ENCODE results near the gene ATIC. TPM values are rescaled to one million over a fixed set of nuclear protein-coding genes. Genes with fewer than 3 reads are reported as not detected.
A peak's percentile ranks its signal among the peaks of the same experiment; 100 is the strongest.

ATIC gene
- polyA plus RNA-seq, 4 donors: 71.6 to 138 (median 104) TPM

GRCh38 chr2:215272918-215273317, 38.9 kb upstream of the ATIC start:
- H3K27ac ChIP-seq (ENCODE audit: low read depth in 1 of 3, low read length in 2 of 3): no peak overlapping the region
- DNase-seq (no peak), FAIRE-seq (no peak)
- no peaks in the 10 kb centered on the region for H3K4me1 ChIP-seq (ENCODE audit: control insufficient read depth in 3 of 3, insufficient read depth in 2 of 3, low read depth in 1 of 3, low read length in 2 of 3)
- no peaks in the 10 kb centered on the region for H3K36me3 ChIP-seq (ENCODE audit: control insufficient read depth in 3 of 3, insufficient read depth in 2 of 3, low read depth in 1 of 3, low read length in 3 of 3)
- no peak overlapping the region for H3K4me3 ChIP-seq (ENCODE audit: low read depth in 1 of 3, low read length in 3 of 3)
- H3K27me3 ChIP-seq (ENCODE audit: control insufficient read depth in 3 of 3, insufficient read depth in 3 of 3, low read length in 3 of 3): peaks cover 0 to 1% (median 0%) of the 10 kb centered on the region in 3 donors
- H3K9me3 ChIP-seq (ENCODE audit: control insufficient read depth in 2 of 2, insufficient read depth in 1 of 2, low read depth in 1 of 2, low read length in 1 of 2): no peaks in the 10 kb centered on the region
- WGBS, 3 donors: 82 to 84% (median 83%) methylated on average over 3 of the region's 3 CpGs

- FAIRE-seq: no peak
- H3K27me3 ChIP-seq (ENCODE audit: control insufficient read depth in 3 of 3, insufficient read depth in 3 of 3, low read length in 3 of 3): peaks cover 0 to 1% (median 0%) of the 10 kb centered on the region in 3 donors
- H3K36me3 ChIP-seq (ENCODE audit: control insufficient read depth in 3 of 3, insufficient read depth in 2 of 3, low read depth in 1 of 3, low read length in 3 of 3): no peaks in the 10 kb centered on the region
- no peak overlapping the region for H3K27ac ChIP-seq (ENCODE audit: low read depth in 1 of 3, low read length in 2 of 3)
- H3K4me3 ChIP-seq (ENCODE audit: low read depth in 1 of 3, low read length in 3 of 3): no peak overlapping the region
- H3K9me3 ChIP-seq (ENCODE audit: control insufficient read depth in 2 of 2, insufficient read depth in 1 of 2, low read depth in 1 of 2, low read length in 1 of 2): no peaks in the 10 kb centered on the region
- WGBS, 3 donors: 38 to 65% (median 45%) methylated on average over 7 of the region's 7 CpGs
- peak in 1 of 2 donors; percentile 11 for DNase-seq
- H3K4me1 ChIP-seq (ENCODE audit: control insufficient read depth in 3 of 3, insufficient read depth in 2 of 3, low read depth in 1 of 3, low read length in 2 of 3): no peaks in the 10 kb centered on the region
Observed at GRCh38 chr2:215274829-215275228, 37.0 kb upstream of the ATIC start.

GRCh38 chr2:215275824-215276223, 36.0 kb upstream of the ATIC start:
- FAIRE-seq (no peak), DNase-seq (no peak)
- Histone ChIP-seq H3K4me1 (ENCODE audit: control insufficient read depth in 3 of 3, insufficient read depth in 2 of 3, low read depth in 1 of 3, low read length in 2 of 3) (no peaks in the 10 kb centered on the region), H3K4me3 (ENCODE audit: low read depth in 1 of 3, low read length in 3 of 3) (no peak overlapping the region), H3K27me3 (ENCODE audit: control insufficient read depth in 3 of 3, insufficient read depth in 3 of 3, low read length in 3 of 3) (peaks cover 0 to 1% (median 0%) of the 10 kb centered on the region in 3 donors), H3K27ac (ENCODE audit: low read depth in 1 of 3, low read length in 2 of 3) (no peak overlapping the region), H3K9me3 (ENCODE audit: control insufficient read depth in 2 of 2, insufficient read depth in 1 of 2, low read depth in 1 of 2, low read length in 1 of 2) (no peaks in the 10 kb centered on the region), H3K36me3 (ENCODE audit: control insufficient read depth in 3 of 3, insufficient read depth in 2 of 3, low read depth in 1 of 3, low read length in 3 of 3) (no peaks in the 10 kb centered on the region)
- 71 to 78% (median 74%) methylated on average over 4 of the region's 4 CpGs for WGBS, 3 donors

GRCh38 chr2:215277944-215278343, 33.9 kb upstream of the ATIC start:
- DNase-seq (no peak), FAIRE-seq (no peak)
- no peak overlapping the region for H3K4me3 ChIP-seq (ENCODE audit: low read depth in 1 of 3, low read length in 3 of 3)
- H3K27me3 ChIP-seq (ENCODE audit: control insufficient read depth in 3 of 3, insufficient read depth in 3 of 3, low read length in 3 of 3): peaks cover 0 to 1% (median 0%) of the 10 kb centered on the region in 3 donors
- H3K9me3 ChIP-seq (ENCODE audit: control insufficient read depth in 2 of 2, insufficient read depth in 1 of 2, low read depth in 1 of 2, low read length in 1 of 2): no peaks in the 10 kb centered on the region
- H3K4me1 ChIP-seq (ENCODE audit: control insufficient read depth in 3 of 3, insufficient read depth in 2 of 3, low read depth in 1 of 3, low read length in 2 of 3): no peaks in the 10 kb centered on the region
- no peaks in the 10 kb centered on the region for H3K36me3 ChIP-seq (ENCODE audit: control insufficient read depth in 3 of 3, insufficient read depth in 2 of 3, low read depth in 1 of 3, low read length in 3 of 3)
- no peak overlapping the region for H3K27ac ChIP-seq (ENCODE audit: low read depth in 1 of 3, low read length in 2 of 3)
- WGBS, 3 donors: 57 to 81% (median 67%) methylated on average over 3 of the region's 3 CpGs

- FAIRE-seq: no peak
- Histone ChIP-seq H3K4me1 (ENCODE audit: control insufficient read depth in 3 of 3, insufficient read depth in 2 of 3, low read depth in 1 of 3, low read length in 2 of 3) (no peaks in the 10 kb centered on the region), H3K36me3 (ENCODE audit: control insufficient read depth in 3 of 3, insufficient read depth in 2 of 3, low read depth in 1 of 3, low read length in 3 of 3) (no peaks in the 10 kb centered on the region), H3K9me3 (ENCODE audit: control insufficient read depth in 2 of 2, insufficient read depth in 1 of 2, low read depth in 1 of 2, low read length in 1 of 2) (no peaks in the 10 kb centered on the region), H3K4me3 (ENCODE audit: low read depth in 1 of 3, low read length in 3 of 3) (no peak overlapping the region), H3K27me3 (ENCODE audit: control insufficient read depth in 3 of 3, insufficient read depth in 3 of 3, low read length in 3 of 3) (no peaks in the 10 kb centered on the region), H3K27ac (ENCODE audit: low read depth in 1 of 3, low read length in 2 of 3) (no peak overlapping the region)
- no peak for DNase-seq
Observed at GRCh38 chr2:215280326-215280725, 31.5 kb upstream of the ATIC start.

GRCh38 chr2:215283221-215283620, 28.6 kb upstream of the ATIC start:
- no peaks in the 10 kb centered on the region for H3K4me1 ChIP-seq (ENCODE audit: control insufficient read depth in 3 of 3, insufficient read depth in 2 of 3, low read depth in 1 of 3, low read length in 2 of 3)
- FAIRE-seq (no peak), DNase-seq (no peak)
- no peaks in the 10 kb centered on the region for H3K27me3 ChIP-seq (ENCODE audit: control insufficient read depth in 3 of 3, insufficient read depth in 3 of 3, low read length in 3 of 3)
- no peak overlapping the region for H3K27ac ChIP-seq (ENCODE audit: low read depth in 1 of 3, low read length in 2 of 3)
- WGBS, 3 donors: 50 to 80% (median 78%) methylated on average over 1 of the region's 1 CpG
- H3K36me3 ChIP-seq (ENCODE audit: control insufficient read depth in 3 of 3, insufficient read depth in 2 of 3, low read depth in 1 of 3, low read length in 3 of 3): no peaks in the 10 kb centered on the region
- H3K9me3 ChIP-seq (ENCODE audit: control insufficient read depth in 2 of 2, insufficient read depth in 1 of 2, low read depth in 1 of 2, low read length in 1 of 2): no peaks in the 10 kb centered on the region
- H3K4me3 ChIP-seq (ENCODE audit: low read depth in 1 of 3, low read length in 3 of 3): no peak overlapping the region

GRCh38 chr2:215286309-215286708, 25.6 kb upstream of the ATIC start:
- WGBS, 3 donors: 86 to 95% (median 93%) methylated on average over 2 of the region's 2 CpGs
- Histone ChIP-seq H3K4me3 (ENCODE audit: low read depth in 1 of 3, low read length in 3 of 3) (no peak overlapping the region), H3K9me3 (ENCODE audit: control insufficient read depth in 2 of 2, insufficient read depth in 1 of 2, low read depth in 1 of 2, low read length in 1 of 2) (no peaks in the 10 kb centered on the region), H3K27me3 (ENCODE audit: control insufficient read depth in 3 of 3, insufficient read depth in 3 of 3, low read length in 3 of 3) (no peaks in the 10 kb centered on the region), H3K4me1 (ENCODE audit: control insufficient read depth in 3 of 3, insufficient read depth in 2 of 3, low read depth in 1 of 3, low read length in 2 of 3) (peaks cover 0 to 3% (median 0%) of the 10 kb centered on the region in 3 donors), H3K36me3 (ENCODE audit: control insufficient read depth in 3 of 3, insufficient read depth in 2 of 3, low read depth in 1 of 3, low read length in 3 of 3) (no peaks in the 10 kb centered on the region), H3K27ac (ENCODE audit: low read depth in 1 of 3, low read length in 2 of 3) (no peak overlapping the region)
- DNase-seq (no peak), FAIRE-seq (no peak)

GRCh38 chr2:215288112-215288815, 23.6 kb upstream of the ATIC start:
- Histone ChIP-seq H3K36me3 (ENCODE audit: control insufficient read depth in 3 of 3, insufficient read depth in 2 of 3, low read depth in 1 of 3, low read length in 3 of 3) (no peaks in the 10 kb centered on the region), H3K27ac (ENCODE audit: low read depth in 1 of 3, low read length in 2 of 3) (no peak overlapping the region), H3K4me3 (ENCODE audit: low read depth in 1 of 3, low read length in 3 of 3) (no peak overlapping the region), H3K9me3 (ENCODE audit: control insufficient read depth in 2 of 2, insufficient read depth in 1 of 2, low read depth in 1 of 2, low read length in 1 of 2) (no peaks in the 10 kb centered on the region), H3K4me1 (ENCODE audit: control insufficient read depth in 3 of 3, insufficient read depth in 2 of 3, low read depth in 1 of 3, low read length in 2 of 3) (peaks cover 0 to 3% (median 0%) of the 10 kb centered on the region in 3 donors), H3K27me3 (ENCODE audit: control insufficient read depth in 3 of 3, insufficient read depth in 3 of 3, low read length in 3 of 3) (no peaks in the 10 kb centered on the region)
- DNase-seq: no peak
- FAIRE-seq: no peak
- WGBS, 3 donors: 76 to 90% (median 81%) methylated on average over 6 of the region's 6 CpGs
